ENCODE measurements around the gene KIF9.

The KIF9 gene

DNA sequence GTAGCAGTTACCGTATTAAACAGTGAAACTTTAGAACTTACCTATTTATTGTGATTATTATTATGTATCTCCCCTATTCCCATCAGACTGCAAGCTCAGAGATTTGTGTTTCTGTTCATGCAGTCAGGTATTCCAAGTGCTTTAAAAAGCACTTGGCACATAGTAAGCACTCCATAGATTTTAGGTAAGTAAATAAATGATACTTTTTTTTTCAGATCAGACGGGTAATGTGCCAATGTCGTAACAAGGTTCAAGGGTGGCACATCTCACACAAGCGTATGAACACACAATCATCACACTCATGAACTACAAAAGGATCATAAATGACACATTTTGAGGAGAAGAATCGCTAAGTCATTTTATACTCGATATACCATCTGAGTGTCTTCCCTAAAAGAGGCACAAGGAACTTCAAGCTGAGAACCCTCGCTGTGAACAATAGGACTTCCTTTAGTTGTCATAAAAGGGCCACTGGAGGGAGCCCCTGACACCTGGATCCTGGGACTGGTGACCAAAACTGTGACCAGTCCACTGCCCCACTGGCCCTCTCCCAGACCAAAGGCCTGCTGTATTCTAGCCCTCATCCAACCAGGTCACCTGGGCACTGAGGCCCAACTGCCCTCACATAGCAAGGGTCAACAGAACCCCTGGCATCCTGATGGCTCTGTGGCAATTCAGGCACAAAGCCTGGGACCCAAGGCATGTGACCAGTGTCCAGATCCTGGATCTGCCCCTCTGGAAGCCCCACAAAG lies 32.1 kb downstream of the KIF9 start:
- Histone ChIP-seq H3K9me3 (ENCODE audit: insufficient read depth, low read depth, low read length) (no peaks in the 10 kb centered on the region), H3K9ac (ENCODE audit: low read depth, low read length, poor library complexity, severe bottlenecking) (no peak overlapping the region), H3K36me3 (ENCODE audit: insufficient read depth, low read length) (no peaks in the 10 kb centered on the region), H3K4me3 (ENCODE audit: low read length, poor library complexity, severe bottlenecking) (no peak overlapping the region), H3F3A (ENCODE audit: low read depth) (no peaks in the 10 kb centered on the region), H3K27me3 (ENCODE audit: insufficient read depth, low read length, poor library complexity, severe bottlenecking) (no peaks in the 10 kb centered on the region), H3K79me2 (ENCODE audit: insufficient read depth, low read length) (no peaks in the 10 kb centered on the region), H3K9me2 (replicated peaks; ENCODE audit: low read depth, low read length) (no peaks in the 10 kb centered on the region), H4K20me1 (ENCODE audit: insufficient read depth, low read length, poor library complexity, severe bottlenecking) (no peaks in the 10 kb centered on the region), H3K4me1 (ENCODE audit: insufficient read depth, low read length, poor library complexity, severe bottlenecking) (no peaks in the 10 kb centered on the region), H3K4me2 (ENCODE audit: low read depth, low read length, poor library complexity, severe bottlenecking) (no peak overlapping the region), H2AFZ (ENCODE audit: low read length) (peak overlapping the region; percentile 53)
- TF ChIP-seq, protein P1, sequence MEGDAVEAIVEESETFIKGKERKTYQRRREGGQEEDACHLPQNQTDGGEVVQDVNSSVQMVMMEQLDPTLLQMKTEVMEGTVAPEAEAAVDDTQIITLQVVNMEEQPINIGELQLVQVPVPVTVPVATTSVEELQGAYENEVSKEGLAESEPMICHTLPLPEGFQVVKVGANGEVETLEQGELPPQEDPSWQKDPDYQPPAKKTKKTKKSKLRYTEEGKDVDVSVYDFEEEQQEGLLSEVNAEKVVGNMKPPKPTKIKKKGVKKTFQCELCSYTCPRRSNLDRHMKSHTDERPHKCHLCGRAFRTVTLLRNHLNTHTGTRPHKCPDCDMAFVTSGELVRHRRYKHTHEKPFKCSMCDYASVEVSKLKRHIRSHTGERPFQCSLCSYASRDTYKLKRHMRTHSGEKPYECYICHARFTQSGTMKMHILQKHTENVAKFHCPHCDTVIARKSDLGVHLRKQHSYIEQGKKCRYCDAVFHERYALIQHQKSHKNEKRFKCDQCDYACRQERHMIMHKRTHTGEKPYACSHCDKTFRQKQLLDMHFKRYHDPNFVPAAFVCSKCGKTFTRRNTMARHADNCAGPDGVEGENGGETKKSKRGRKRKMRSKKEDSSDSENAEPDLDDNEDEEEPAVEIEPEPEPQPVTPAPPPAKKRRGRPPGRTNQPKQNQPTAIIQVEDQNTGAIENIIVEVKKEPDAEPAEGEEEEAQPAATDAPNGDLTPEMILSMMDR (conservative IDR thresholded peaks at IDR 0.05; ENCODE audit: low read length): peak; percentile 68
- no peak for TF ChIP-seq EZH2phosphoT487 (IDR thresholded peaks at IDR 0.05; ENCODE audit: borderline replicate concordance)

DNA sequence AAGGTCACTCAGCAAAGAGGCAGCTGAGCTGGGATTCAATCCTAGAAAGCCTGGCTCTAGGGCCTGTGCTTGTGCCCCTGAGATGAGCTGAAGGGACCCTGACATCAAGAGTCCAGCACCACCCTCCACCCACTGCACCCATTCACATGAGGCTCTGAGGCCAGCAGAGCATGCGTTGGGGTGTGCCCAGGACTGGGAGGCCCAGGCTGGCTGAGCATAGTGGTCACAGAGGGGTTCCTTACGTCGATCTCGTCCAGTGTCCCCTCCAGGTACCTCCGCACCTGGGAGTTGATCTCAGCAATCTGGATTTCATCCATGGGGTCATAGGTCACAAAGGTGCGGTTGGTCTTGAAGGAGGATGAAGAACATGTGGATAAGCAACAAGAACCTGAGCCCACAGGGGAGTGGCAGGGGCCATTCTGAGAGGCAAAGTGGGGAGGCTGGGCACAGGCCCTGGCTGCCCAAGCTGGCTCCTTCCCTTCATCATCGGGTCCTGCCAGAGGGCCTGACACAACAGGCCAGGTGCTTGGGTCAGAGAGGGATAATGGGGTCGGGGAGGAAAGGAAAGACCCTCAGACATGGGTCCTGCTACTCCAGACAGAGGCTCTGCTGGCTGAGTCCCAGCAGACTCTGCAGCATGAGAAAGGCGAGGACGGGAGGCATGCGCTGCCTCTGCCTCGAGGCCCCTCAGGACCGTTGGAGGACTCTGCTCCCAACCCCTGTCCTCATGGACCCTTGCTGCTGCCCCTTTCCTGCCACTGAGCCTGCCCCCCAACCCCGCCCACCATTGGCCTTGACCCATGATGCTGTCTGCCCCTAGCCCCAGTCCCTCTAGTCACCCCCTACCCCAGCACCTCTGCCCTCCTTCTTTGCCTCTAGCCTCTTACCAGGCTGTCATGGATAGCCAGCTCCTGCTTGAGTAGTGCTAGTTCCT lies 35.2 kb downstream of the KIF9 start:
- Histone ChIP-seq H3K4me1 (ENCODE audit: insufficient read depth, low read length, poor library complexity, severe bottlenecking) (no peaks in the 10 kb centered on the region), H3K79me2 (ENCODE audit: insufficient read depth, low read length) (no peaks in the 10 kb centered on the region), H2AFZ (ENCODE audit: low read length) (no peak overlapping the region), H3K4me3 (ENCODE audit: low read length, poor library complexity, severe bottlenecking) (no peak overlapping the region), H3K9me2 (replicated peaks; ENCODE audit: low read depth, low read length) (no peaks in the 10 kb centered on the region), H3K27me3 (ENCODE audit: insufficient read depth, low read length, poor library complexity, severe bottlenecking) (no peaks in the 10 kb centered on the region), H3K9me3 (ENCODE audit: insufficient read depth, low read depth, low read length) (no peaks in the 10 kb centered on the region), H3F3A (ENCODE audit: low read depth) (no peaks in the 10 kb centered on the region), H4K20me1 (ENCODE audit: insufficient read depth, low read length, poor library complexity, severe bottlenecking) (no peaks in the 10 kb centered on the region), H3K4me2 (ENCODE audit: low read depth, low read length, poor library complexity, severe bottlenecking) (no peak overlapping the region), H3K9ac (ENCODE audit: low read depth, low read length, poor library complexity, severe bottlenecking) (no peak overlapping the region), H3K36me3 (ENCODE audit: insufficient read depth, low read length) (no peaks in the 10 kb centered on the region)
- TF ChIP-seq EZH2phosphoT487 (IDR thresholded peaks at IDR 0.05; ENCODE audit: borderline replicate concordance): no peak
- TF ChIP-seq, protein P1 (conservative IDR thresholded peaks at IDR 0.05; ENCODE audit: low read length): no peak

DNA sequence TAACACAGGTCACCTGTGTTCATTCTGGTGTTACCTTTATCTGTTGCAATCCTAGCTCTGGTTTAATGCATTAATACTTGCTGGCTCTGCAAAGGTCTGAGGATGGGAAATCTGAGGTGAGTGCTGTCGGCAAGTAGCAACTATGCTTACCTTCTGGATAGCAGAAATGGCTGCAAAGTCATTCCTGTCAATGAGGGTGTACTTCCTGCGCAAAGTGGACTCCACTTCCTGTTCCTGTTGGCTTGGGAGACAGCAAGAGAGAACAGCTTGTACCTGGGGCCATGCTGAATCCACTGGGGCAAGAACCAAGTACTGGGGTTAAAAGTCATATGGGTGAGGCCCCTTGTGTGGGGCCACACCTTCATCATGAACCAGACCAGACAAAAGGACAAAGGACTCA lies 37.3 kb downstream of the KIF9 start:
- Histone ChIP-seq H3K9ac (ENCODE audit: low read depth, low read length, poor library complexity, severe bottlenecking) (no peak overlapping the region), H3K9me3 (ENCODE audit: insufficient read depth, low read depth, low read length) (no peaks in the 10 kb centered on the region), H3F3A (ENCODE audit: low read depth) (no peaks in the 10 kb centered on the region), H3K4me1 (ENCODE audit: insufficient read depth, low read length, poor library complexity, severe bottlenecking) (no peaks in the 10 kb centered on the region), H3K36me3 (ENCODE audit: insufficient read depth, low read length) (no peaks in the 10 kb centered on the region), H4K20me1 (ENCODE audit: insufficient read depth, low read length, poor library complexity, severe bottlenecking) (no peaks in the 10 kb centered on the region), H3K4me2 (ENCODE audit: low read depth, low read length, poor library complexity, severe bottlenecking) (no peak overlapping the region), H2AFZ (ENCODE audit: low read length) (no peak overlapping the region), H3K79me2 (ENCODE audit: insufficient read depth, low read length) (no peaks in the 10 kb centered on the region), H3K9me2 (replicated peaks; ENCODE audit: low read depth, low read length) (no peaks in the 10 kb centered on the region), H3K4me3 (ENCODE audit: low read length, poor library complexity, severe bottlenecking) (no peak overlapping the region), H3K27me3 (ENCODE audit: insufficient read depth, low read length, poor library complexity, severe bottlenecking) (no peaks in the 10 kb centered on the region)
- no peak for TF ChIP-seq EZH2phosphoT487 (IDR thresholded peaks at IDR 0.05; ENCODE audit: borderline replicate concordance)
- TF ChIP-seq, protein P1 (conservative IDR thresholded peaks at IDR 0.05; ENCODE audit: low read length): no peak
